ENCODE data around the gene MPHOSPH9. TPM values are rescaled to one million over a fixed set of nuclear protein-coding genes. Genes with fewer than 3 reads are reported as not detected.

The MPHOSPH9 gene
- total RNA-seq, 1 experiment from 2014 or later, result 60.5 TPM

GRCh38 chr12:123151457-123152454 is 81.2 kb downstream of the MPHOSPH9 start:
- Histone ChIP-seq H2AK5ac (ENCODE audit: insufficient read length, low read length) (no peak overlapping the region), H3K4me1 (ENCODE audit: insufficient read depth, low read length) (peaks cover 2% of the 10 kb centered on the region; the same call in 1 of the 2 replicates), H2BK20ac (ENCODE audit: low read depth, low read length, poor library complexity, severe bottlenecking) (no peak overlapping the region), H3K79me1 (ENCODE audit: insufficient read depth, low read depth, low read length, poor library complexity, severe bottlenecking) (no peaks in the 10 kb centered on the region), H3K56ac (ENCODE audit: insufficient read length, low read depth, low read length) (no peak overlapping the region), H3K4ac (ENCODE audit: low read depth, low read length) (no peak overlapping the region), H3K9me3 (ENCODE audit: control insufficient read depth, low read depth, low read length) (no peaks in the 10 kb centered on the region), H3T11ph (ENCODE audit: low read length) (no peak overlapping the region), H3K23ac (ENCODE audit: insufficient read length, low read depth, low read length) (no peak overlapping the region), H3K4me2 (ENCODE audit: insufficient read depth, insufficient read length, low read length) (peak overlapping the region; percentile 49), H2BK15ac (ENCODE audit: low read depth, low read length) (no peak overlapping the region), H3K27ac (ENCODE audit: insufficient read length, low read depth, low read length) (no peak overlapping the region), H2BK12ac (ENCODE audit: insufficient read length, low read depth, low read length) (no peak overlapping the region), H2AFZ (ENCODE audit: low read length) (no peak overlapping the region), H3K18ac (ENCODE audit: insufficient read length, low read depth, low read length) (peak overlapping the region; percentile 42), H3K9ac (ENCODE audit: extremely low read depth, insufficient read length, low read length) (no peak overlapping the region), H2BK5ac (ENCODE audit: insufficient read length, low read length) (no peak overlapping the region), H4K5ac (ENCODE audit: insufficient read length, low read depth, low read length) (no peak overlapping the region), H3K79me2 (ENCODE audit: insufficient read depth, low read length) (no peaks in the 10 kb centered on the region), H3K27me3 (ENCODE audit: insufficient read depth, low read length) (peaks cover 17% of the 10 kb centered on the region; the same call in 1 of the 2 replicates), H4K91ac (ENCODE audit: insufficient read length, low read depth, low read length) (no peak overlapping the region), H3K14ac (ENCODE audit: insufficient read depth, low read length) (no peak overlapping the region), H4K8ac (replicated peaks; ENCODE audit: insufficient read length, low read depth, low read length) (no peak overlapping the region), H3K23me2 (ENCODE audit: insufficient read length, low read depth, low read length, poor library complexity, severe bottlenecking) (peaks cover 10% of the 10 kb centered on the region), H4K20me1 (ENCODE audit: control insufficient read depth, insufficient read depth, insufficient read length) (no peaks in the 10 kb centered on the region), H2BK120ac (ENCODE audit: low read depth, low read length, poor library complexity, severe bottlenecking) (no peak overlapping the region)
- peak; percentile 53 for DNase-seq
- no peak for TF ChIP-seq CTCF (conservative IDR thresholded peaks at IDR 0.05)
- WGBS (ENCODE audit: extremely low coverage, insufficient read length, low lambda C conversion rate), result no CpG with 5 or more reads among the region's 46 CpGs
- peaks cover 47 to 49% of the 10 kb centered on the region in 2 experiments for H3K4me1 Mint-ChIP-seq
- H3K27ac Mint-ChIP-seq, result no peak overlapping the region
- H3K27me3 Mint-ChIP-seq (ENCODE audit: low read depth), result peaks cover 49% of the 10 kb centered on the region
- H3K4me3 Mint-ChIP-seq, result peak overlapping the region; percentile 62 to 80
- no peaks in the 10 kb centered on the region for H3K9me3 Mint-ChIP-seq
- peaks cover 0 to 4% (median 2%) of the 10 kb centered on the region in 3 experiments; a peak in 2 of 7 replicates for H3K36me3 Mint-ChIP-seq (ENCODE audit: insufficient read depth in 1 of 3, low read depth in 3 of 3)
